OCI-LY1 (cell line): Measurements from ENCODE around the gene PLPP4.

Source experiments
- H2AFZ ChIP-seq: fragments of 200-600 bp; sonication (generic), shearing (Covaris generic); 2 replicates; pipeline ENCODE4 v1.6.0; 2014; ENCODE audit warnings: antibody characterized with exemption, mild to moderate bottlenecking, low read length
- H3F3A ChIP-seq: fragments of 200-600 bp; sonication (generic), shearing (Covaris generic); 2 replicates; pipeline ENCODE4 v1.6.0; 2014; ENCODE audit warnings: mild to moderate bottlenecking, antibody characterized with exemption, low read length, moderate library complexity; ENCODE audit not compliant: insufficient read depth
- H3K27ac ChIP-seq: fragments of 200-600 bp; sonication (generic); 2 replicates; pipeline ENCODE4 v1.5.1; 2014; ENCODE audit warnings: low read length, mixed run types, mild to moderate bottlenecking, low read depth; ENCODE audit not compliant: poor library complexity, severe bottlenecking
- H3K27me3 ChIP-seq: fragments of 200-600 bp; sonication (generic); 2 replicates; pipeline ENCODE4 v1.6.0; 2014; ENCODE audit warnings: antibody characterized with exemption, mild to moderate bottlenecking, low read length, moderate library complexity; ENCODE audit not compliant: insufficient read depth
- H3K36me3 ChIP-seq: fragments of 200-600 bp; sonication (generic); 2 replicates; pipeline ENCODE4 v1.6.1; 2014; ENCODE audit warnings: mild to moderate bottlenecking, antibody characterized with exemption, low read length, moderate library complexity, mixed read lengths; ENCODE audit not compliant: insufficient read depth
- H3K4me1 ChIP-seq: fragments of 200-600 bp; sonication (generic); 2 replicates; pipeline ENCODE4 v1.5.1; 2014; ENCODE audit warnings: mild to moderate bottlenecking, low read length, moderate library complexity; ENCODE audit not compliant: insufficient read depth, severe bottlenecking
- H3K4me2 ChIP-seq: fragments of 200-600 bp; sonication (generic), shearing (Covaris generic); 2 replicates; pipeline ENCODE4 v1.6.1; 2014; ENCODE audit warnings: low read length
- H3K4me3 ChIP-seq: fragments of 200-600 bp; sonication (generic); 2 replicates; pipeline ENCODE4 v1.5.1; 2014; ENCODE audit warnings: low read length, low read depth, mild to moderate bottlenecking, mixed read lengths; ENCODE audit not compliant: poor library complexity, severe bottlenecking
- H3K79me2 ChIP-seq: fragments of 200-600 bp; shearing (Covaris generic); 2 replicates; pipeline ENCODE4 v1.6.1; 2016; ENCODE audit warnings: mixed run types, low read length, mixed read lengths; ENCODE audit not compliant: insufficient read depth
- H3K9ac ChIP-seq: fragments of 200-600 bp; sonication (generic), shearing (Covaris generic); 2 replicates; pipeline ENCODE4 v1.6.1; 2014; ENCODE audit warnings: mild to moderate bottlenecking, low read length, mixed read lengths
- H3K9me2 ChIP-seq: fragments of 200-600 bp; sonication (generic), shearing (Covaris generic); 2 replicates; pipeline ENCODE4 v1.6.1; 2014; ENCODE audit warnings: low read depth, mild to moderate bottlenecking, low read length, mixed read lengths
- H3K9me3 ChIP-seq: fragments of 200-600 bp; shearing (Covaris generic); 2 replicates; pipeline ENCODE4 v1.6.1; 2014; ENCODE audit warnings: low read length, mixed read lengths
- H4K20me1 ChIP-seq: fragments of 200-600 bp; sonication (generic), shearing (Covaris generic); 2 replicates; pipeline ENCODE4 v1.6.0; 2016; ENCODE audit warnings: mild to moderate bottlenecking, low read length; ENCODE audit not compliant: insufficient read depth
- CTCF ChIP-seq: fragments of 200-600 bp; sonication (generic), shearing (Covaris generic); IDR thresholded peaks from 2 replicates; pipeline ENCODE4 v1.5.1; 2017; ENCODE audit warnings: mild to moderate bottlenecking, antibody characterized with exemption, low read length, moderate library complexity, mixed read lengths
- EZH2 ChIP-seq: fragments of 200-600 bp; sonication (generic), shearing (Covaris generic); IDR thresholded peaks from 2 replicates; pipeline ENCODE4 v1.8.0; 2017; ENCODE audit warnings: borderline replicate concordance, mixed run types, mild to moderate bottlenecking, antibody characterized with exemption, low read length, moderate library complexity, mixed read lengths

Gene PLPP4

DNA sequence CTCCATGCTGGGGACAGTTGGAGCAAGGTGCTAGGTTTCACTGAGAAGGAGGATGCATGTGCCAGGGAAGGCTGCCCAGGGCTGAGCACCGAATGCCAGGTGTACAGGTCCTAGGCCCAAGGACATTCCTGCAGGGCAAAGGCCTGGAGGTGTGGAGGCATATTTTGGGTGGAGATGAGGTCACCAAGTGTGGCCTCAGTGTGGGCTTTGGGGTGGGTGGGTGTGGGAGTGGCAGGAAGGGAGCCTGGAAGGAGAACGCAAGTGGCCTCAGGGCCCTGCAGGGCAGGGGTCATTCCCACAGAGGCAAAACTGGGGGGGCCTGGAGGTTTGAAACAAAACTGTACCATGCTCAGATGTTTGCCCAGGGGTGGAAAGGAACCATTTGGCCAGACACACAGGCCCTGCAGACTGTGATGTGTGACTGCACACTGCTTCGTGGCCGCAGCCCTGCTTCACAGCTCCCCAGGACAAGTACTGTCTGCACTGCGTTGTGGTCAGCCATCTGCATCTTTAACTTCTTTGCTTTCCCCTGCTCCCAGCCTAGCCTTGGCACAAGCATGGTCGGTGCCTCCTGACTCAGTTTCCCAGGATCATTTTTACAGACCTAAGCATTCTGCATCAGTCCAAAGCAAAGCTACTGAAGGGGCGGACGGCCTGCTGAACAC is 5.1 kb downstream of the PLPP4 start:
- Histone ChIP-seq H3K79me2 (no peaks in the 10 kb centered on the region), H3K9ac (no peak overlapping the region), H3K36me3 (no peaks in the 10 kb centered on the region), H3K4me2 (no peak overlapping the region), H4K20me1 (no peaks in the 10 kb centered on the region), H3K4me3 (no peak overlapping the region), H3F3A (no peaks in the 10 kb centered on the region), H3K27me3 (no peaks in the 10 kb centered on the region), H2AFZ (no peak overlapping the region), H3K9me3 (no peaks in the 10 kb centered on the region), H3K27ac (no peak overlapping the region), H3K4me1 (no peaks in the 10 kb centered on the region), H3K9me2 (no peaks in the 10 kb centered on the region)
- TF ChIP-seq EZH2, result no peak
- TF ChIP-seq CTCF, result no peak

DNA sequence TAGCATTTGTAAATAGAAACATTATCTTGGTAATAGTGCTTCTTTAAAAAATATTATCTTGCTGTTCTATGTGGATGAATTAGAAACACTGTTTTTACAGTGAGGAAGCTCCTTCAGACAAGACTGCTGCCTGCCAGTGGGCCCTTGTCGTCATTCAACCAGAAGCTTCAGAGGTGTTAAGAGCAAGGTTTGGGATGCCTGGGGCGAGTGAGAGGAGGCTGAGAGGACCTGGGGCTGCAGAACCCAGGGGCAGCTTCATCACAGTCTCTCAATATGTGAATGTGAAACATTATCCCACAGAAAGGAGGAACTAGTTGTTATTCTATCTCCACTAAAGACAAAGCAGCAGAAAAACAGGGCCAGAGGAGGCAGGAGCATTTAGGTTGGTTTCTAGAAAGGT is 8.1 kb downstream of the PLPP4 start:
- Histone ChIP-seq H3K9ac (no peak overlapping the region), H3K9me3 (no peaks in the 10 kb centered on the region), H3K27me3 (no peaks in the 10 kb centered on the region), H3K4me1 (no peaks in the 10 kb centered on the region), H4K20me1 (no peaks in the 10 kb centered on the region), H2AFZ (no peak overlapping the region), H3F3A (no peaks in the 10 kb centered on the region), H3K4me2 (no peak overlapping the region), H3K79me2 (no peaks in the 10 kb centered on the region), H3K27ac (no peak overlapping the region), H3K9me2 (no peaks in the 10 kb centered on the region), H3K36me3 (no peaks in the 10 kb centered on the region), H3K4me3 (no peak overlapping the region)
- no peak for TF ChIP-seq CTCF
- no peak for TF ChIP-seq EZH2

DNA sequence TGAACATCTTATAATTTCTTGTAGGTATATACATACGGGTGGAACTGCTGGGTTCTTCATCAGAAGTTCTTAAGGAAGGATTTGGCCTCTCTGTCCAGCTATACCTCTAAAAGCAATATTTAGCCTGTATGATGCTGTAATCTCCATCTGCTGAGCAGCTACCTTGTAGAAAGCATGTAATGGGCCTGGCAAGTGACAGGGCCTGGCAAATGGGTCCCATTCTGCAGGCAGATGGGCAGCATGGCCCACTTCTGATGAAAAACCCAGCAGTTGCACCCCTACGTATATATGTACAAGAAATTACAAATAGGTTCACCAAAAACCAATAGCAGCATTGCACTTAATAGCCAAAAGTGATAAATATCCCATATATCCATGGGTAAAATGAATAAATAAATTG is 9.0 kb downstream of the PLPP4 start:
- Histone ChIP-seq H3K27ac (no peak overlapping the region), H3K36me3 (no peaks in the 10 kb centered on the region), H3K79me2 (no peaks in the 10 kb centered on the region), H3K27me3 (no peaks in the 10 kb centered on the region), H2AFZ (no peak overlapping the region), H3K9ac (no peak overlapping the region), H3K4me1 (no peaks in the 10 kb centered on the region), H3F3A (no peaks in the 10 kb centered on the region), H3K9me2 (no peaks in the 10 kb centered on the region), H3K4me2 (no peak overlapping the region), H3K9me3 (no peaks in the 10 kb centered on the region), H3K4me3 (no peak overlapping the region), H4K20me1 (no peaks in the 10 kb centered on the region)
- TF ChIP-seq CTCF (no peak), EZH2 (no peak)
